Stimulated activated CD8-positive, alpha-beta memory T cell treated with anti-CD3 and anti-CD28 coated beads, Interleukin-4, amount 100 ng/mL, for 24 hours (primary cell): ENCODE results near the gene STRIT1.
"Not testable (repeated sequence)": the region's sequence is repeated elsewhere in the genome, so short reads cannot be mapped to it uniquely, and the experiment has no call there.

Source experiments
- DNase-seq: peaks from one replicate; pipeline ENCODE4 v3.0.0-alpha.2; 2020; ENCODE audit warnings: low read depth

The STRIT1 gene

GRCh38 chr3:155270485-155271342, 22.8 kb downstream of the STRIT1 start:
- DNase-seq, result no peak

GRCh38 chr3:155270063-155270462, 23.4 kb downstream of the STRIT1 start:
- DNase-seq, result no peak

- not testable (repeated sequence) for DNase-seq
These were observed 30.6 kb downstream of the STRIT1 start for GRCh38 chr3:155262855-155263254.

- DNase-seq, result no peak
These were observed 31.2 kb downstream of the STRIT1 start for GRCh38 chr3:155262295-155262694.

- no peak for DNase-seq
These were observed 39.0 kb downstream of the STRIT1 start for GRCh38 chr3:155254445-155254844.

- DNase-seq, result no peak
These were observed 40.9 kb downstream of the STRIT1 start for GRCh38 chr3:155252535-155252934.

- no peak for DNase-seq
These were observed 41.5 kb downstream of the STRIT1 start for GRCh38 chr3:155252021-155252420.

GRCh38 chr3:155248531-155249187, 44.8 kb downstream of the STRIT1 start:
- no peak for DNase-seq

GRCh38 chr3:155244699-155245098, 48.8 kb downstream of the STRIT1 start:
- no peak for DNase-seq

GRCh38 chr3:155244216-155244615, 49.3 kb downstream of the STRIT1 start:
- no peak for DNase-seq

- DNase-seq, result no peak
These were observed 50.0 kb downstream of the STRIT1 start for GRCh38 chr3:155243512-155243921.

- no peak for DNase-seq
These were observed 51.1 kb downstream of the STRIT1 start for GRCh38 chr3:155242342-155242741.

- no peak for DNase-seq
These were observed 51.9 kb downstream of the STRIT1 start for GRCh38 chr3:155241579-155241978.
